H9 (cell line): ENCODE results near the gene LRP1. TPM values are rescaled to one million over a fixed set of nuclear protein-coding genes. Genes with fewer than 3 reads are reported as not detected.

Experiments used
- DNase-seq: peaks from one replicate; pipeline ENCODE4 v3.0.0-alpha.2; 2017
- H2AFZ ChIP-seq: one replicate; pipeline ENCODE4 v1.6.1; 2013; ENCODE audit warnings: mild to moderate bottlenecking, low read length, control low read depth, moderate library complexity
- H2AK5ac ChIP-seq: 2 replicates; pipeline ENCODE4 v1.6.1; 2013; ENCODE audit warnings: low read length, control low read depth, mixed read lengths; ENCODE audit not compliant: insufficient read length
- H2BK120ac ChIP-seq: one replicate; pipeline ENCODE4 v1.6.1; 2013; ENCODE audit warnings: low read depth, mild to moderate bottlenecking, low read length, control low read depth, inconsistent platforms; ENCODE audit not compliant: poor library complexity, severe bottlenecking
- H2BK12ac ChIP-seq: 2 replicates; pipeline ENCODE4 v1.6.1; 2013; ENCODE audit warnings: low read length, control low read depth, mixed read lengths, low read depth; ENCODE audit not compliant: insufficient read length
- H2BK15ac ChIP-seq: 2 replicates; pipeline ENCODE4 v1.6.1; 2013; ENCODE audit warnings: low read depth, low read length, control low read depth
- H2BK20ac ChIP-seq: one replicate; pipeline ENCODE4 v1.6.1; 2013; ENCODE audit warnings: low read depth, mild to moderate bottlenecking, low read length, control low read depth, inconsistent platforms; ENCODE audit not compliant: poor library complexity, severe bottlenecking
- H2BK5ac ChIP-seq: 2 replicates; pipeline ENCODE4 v1.6.1; 2013; ENCODE audit warnings: low read length, control low read depth, mixed read lengths; ENCODE audit not compliant: insufficient read length
- H3K14ac ChIP-seq: 2 replicates; pipeline ENCODE4 v1.6.1; 2013; ENCODE audit warnings: low read length, control low read depth; ENCODE audit not compliant: insufficient read depth
- H3K18ac ChIP-seq: 2 replicates; pipeline ENCODE4 v1.6.1; 2013; ENCODE audit warnings: low read depth, mild to moderate bottlenecking, mixed read lengths, low read length, control low read depth; ENCODE audit not compliant: insufficient read length
- H3K23ac ChIP-seq: 2 replicates; pipeline ENCODE4 v1.6.1; 2013; ENCODE audit warnings: low read length, control low read depth, mixed read lengths, low read depth; ENCODE audit not compliant: insufficient read length
- H3K23me2 ChIP-seq: 2 replicates; pipeline ENCODE4 v1.6.1; 2013; ENCODE audit warnings: low read depth, mild to moderate bottlenecking, mixed read lengths, low read length, control low read depth; ENCODE audit not compliant: insufficient read length, poor library complexity, severe bottlenecking
- H3K27ac ChIP-seq: 2 replicates; pipeline ENCODE4 v1.5.1; 2013; ENCODE audit warnings: low read length, control low read depth, mixed read lengths, low read depth; ENCODE audit not compliant: insufficient read length
- H3K27me3 ChIP-seq: 2 replicates; pipeline ENCODE4 v1.6.1; 2013; ENCODE audit warnings: low read length, control low read depth, inconsistent platforms; ENCODE audit not compliant: insufficient read depth
- H3K4ac ChIP-seq: 2 replicates; pipeline ENCODE4 v1.6.1; 2013; ENCODE audit warnings: low read depth, mild to moderate bottlenecking, control low read depth, inconsistent platforms, low read length, moderate library complexity
- H3K4me1 ChIP-seq: 2 replicates; pipeline ENCODE4 v1.6.1; 2013; ENCODE audit warnings: low read length, control low read depth, inconsistent platforms; ENCODE audit not compliant: insufficient read depth
- H3K4me2 ChIP-seq: 2 replicates; pipeline ENCODE4 v1.6.1; 2013; ENCODE audit warnings: low read length, control low read depth, mixed read lengths; ENCODE audit not compliant: insufficient read length, insufficient read depth
- H3K56ac ChIP-seq: 2 replicates; pipeline ENCODE4 v1.6.1; 2013; ENCODE audit warnings: low read depth, mild to moderate bottlenecking, mixed read lengths, low read length, control low read depth; ENCODE audit not compliant: insufficient read length
- H3K79me1 ChIP-seq: 2 replicates; pipeline ENCODE4 v1.6.1; 2013; ENCODE audit warnings: low read depth, mild to moderate bottlenecking, moderate library complexity, low read length, control low read depth, inconsistent platforms; ENCODE audit not compliant: insufficient read depth, poor library complexity, severe bottlenecking
- H3K79me2 ChIP-seq: 2 replicates; pipeline ENCODE4 v1.6.1; 2013; ENCODE audit warnings: low read length, control low read depth, inconsistent platforms; ENCODE audit not compliant: insufficient read depth
- H3K9ac ChIP-seq: 2 replicates; pipeline ENCODE4 v1.6.1; 2013; ENCODE audit warnings: low read length, control low read depth, mixed read lengths; ENCODE audit not compliant: insufficient read length; ENCODE audit errors: extremely low read depth
- H3K9me3 ChIP-seq: one replicate; pipeline ENCODE4 v1.6.1; 2013; ENCODE audit warnings: low read depth, low read length, inconsistent platforms; ENCODE audit not compliant: control insufficient read depth
- H3T11ph ChIP-seq: one replicate; pipeline ENCODE4 v1.6.1; 2013; ENCODE audit warnings: mild to moderate bottlenecking, low read length, control low read depth, inconsistent platforms
- H4K20me1 ChIP-seq: one replicate; pipeline ENCODE4 v1.6.1; 2013; ENCODE audit not compliant: control insufficient read depth, insufficient read length, insufficient read depth
- H4K5ac ChIP-seq: 2 replicates; pipeline ENCODE4 v1.6.1; 2013; ENCODE audit warnings: low read depth, mild to moderate bottlenecking, mixed read lengths, low read length, control low read depth; ENCODE audit not compliant: insufficient read length
- H4K8ac ChIP-seq: replicated peaks from 2 replicates; pipeline ENCODE4 v1.6.1; 2013; ENCODE audit warnings: low read length, control low read depth, mixed read lengths, low read depth; ENCODE audit not compliant: insufficient read length
- H4K91ac ChIP-seq: 2 replicates; pipeline ENCODE4 v1.6.1; 2013; ENCODE audit warnings: low read depth, mild to moderate bottlenecking, moderate library complexity, mixed read lengths, low read length, control low read depth; ENCODE audit not compliant: insufficient read length
- H3K27ac Mint-ChIP-seq, 3 experiments: 2 replicates in 2 of 3; 3 replicates in 1 of 3; pipeline ENCODE4 v1.8.0; 2020 to 2021; ENCODE audit warnings: mixed read lengths in 3 of 3, mild to moderate bottlenecking in 1 of 3, moderate library complexity in 1 of 3
- H3K27me3 Mint-ChIP-seq: 2 replicates; pipeline ENCODE4 v1.8.0; 2021; ENCODE audit warnings: low read depth, mild to moderate bottlenecking, moderate library complexity, mixed read lengths
- H3K36me3 Mint-ChIP-seq, 3 experiments: 2 replicates in 2 of 3; 3 replicates in 1 of 3; pipeline ENCODE4 v1.8.0; 2020 to 2021; ENCODE audit warnings: low read depth in 3 of 3, mixed read lengths in 3 of 3; ENCODE audit not compliant: insufficient read depth in 1 of 3
- H3K4me1 Mint-ChIP-seq, 2 experiments: 2 replicates each; pipeline ENCODE4 v1.8.0; 2020; ENCODE audit warnings: mixed read lengths in 2 of 2
- H3K4me3 Mint-ChIP-seq, 2 experiments: 2 replicates in 1 of 2; 3 replicates in 1 of 2; pipeline ENCODE4 v1.8.0; 2020 to 2021; ENCODE audit warnings: mild to moderate bottlenecking in 2 of 2, mixed read lengths in 2 of 2, moderate library complexity in 1 of 2
- H3K9me3 Mint-ChIP-seq, 2 experiments: 2 replicates in 1 of 2; 3 replicates in 1 of 2; pipeline ENCODE4 v1.8.0; 2020; ENCODE audit warnings: mild to moderate bottlenecking in 2 of 2, mixed read lengths in 2 of 2, moderate library complexity in 1 of 2
- WGBS: extraction: QIAGEN DNeasy Blood & Tissue Kit; methylation state at CpG from one replicate; pipeline ENCODE4 v1.1.7; 2013; ENCODE audit warnings: missing lambda C conversion rate, low lambda C conversion rate, mixed read lengths; ENCODE audit not compliant: insufficient read length; ENCODE audit errors: extremely low coverage; 5-methylcytosine and 5-hydroxymethylcytosine counted together
- total RNA-seq: library from RNA; stranded (reverse); gene quantifications from 2 replicates; pipeline ENCODE4 v1.2.1, GENCODE V29; 2021
- TF ChIP-seq, protein P1 (sequence below): fragments of 200-600 bp; sonication (generic); conservative IDR thresholded peaks from 3 replicates; pipeline ENCODE4 v1.8.0; 2021; ENCODE audit warnings: antibody characterized with exemption, mild to moderate bottlenecking

The LRP1 gene
- total RNA-seq, 1 experiment from 2014 or later = 115 TPM

DNA sequence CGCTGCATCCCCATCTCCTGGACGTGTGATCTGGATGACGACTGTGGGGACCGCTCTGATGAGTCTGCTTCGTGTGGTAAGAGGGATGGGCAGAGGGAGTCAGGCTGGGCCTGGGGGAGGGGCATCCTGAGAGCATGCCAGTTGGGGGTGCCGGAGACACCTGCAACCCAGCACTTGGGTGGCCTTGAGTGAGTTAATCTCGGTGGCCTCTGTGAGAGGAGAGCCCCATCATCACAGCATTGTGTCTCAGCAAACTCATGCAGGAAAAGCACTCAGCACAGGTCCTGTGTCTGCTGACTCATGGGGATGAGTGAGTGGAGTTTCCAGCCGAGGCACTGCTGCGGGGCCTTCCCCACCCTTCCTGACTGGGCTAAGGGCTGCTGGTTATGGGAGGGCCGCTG is 38.7 kb downstream of the LRP1 start:
- H3K4me1 Mint-ChIP-seq = peaks cover 0 to 5% of the 10 kb centered on the region in 2 experiments; a peak in 2 of 4 replicates
- Histone ChIP-seq H3K14ac (no peak overlapping the region), H2BK20ac (no peak overlapping the region), H3K79me1 (no peaks in the 10 kb centered on the region), H3K9me3 (no peaks in the 10 kb centered on the region), H3K27me3 (no peaks in the 10 kb centered on the region), H3K23me2 (no peaks in the 10 kb centered on the region), H3K4ac (no peak overlapping the region), H3K4me2 (no peak overlapping the region), H4K20me1 (no peaks in the 10 kb centered on the region), H2BK120ac (no peak overlapping the region), H3K18ac (no peak overlapping the region), H3K79me2 (no peaks in the 10 kb centered on the region), H3K27ac (no peak overlapping the region), H2AK5ac (no peak overlapping the region), H3K56ac (no peak overlapping the region), H4K8ac (no peak overlapping the region), H2BK12ac (no peak overlapping the region), H3K9ac (no peak overlapping the region), H3K4me1 (no peaks in the 10 kb centered on the region), H3T11ph (no peak overlapping the region), H4K5ac (no peak overlapping the region), H3K23ac (no peak overlapping the region), H2BK5ac (no peak overlapping the region), H4K91ac (no peak overlapping the region), H2AFZ (no peak overlapping the region), H2BK15ac (no peak overlapping the region)
- H3K27me3 Mint-ChIP-seq = no peaks in the 10 kb centered on the region
- no peak for DNase-seq
- H3K9me3 Mint-ChIP-seq = no peaks in the 10 kb centered on the region
- WGBS = no CpG with 5 or more reads among the region's 10 CpGs
- peaks cover 44 to 93% (median 88%) of the 10 kb centered on the region in 3 experiments; a peak in 6 of 7 replicates for H3K36me3 Mint-ChIP-seq
- H3K27ac Mint-ChIP-seq = no peak overlapping the region
- TF ChIP-seq, protein P1, sequence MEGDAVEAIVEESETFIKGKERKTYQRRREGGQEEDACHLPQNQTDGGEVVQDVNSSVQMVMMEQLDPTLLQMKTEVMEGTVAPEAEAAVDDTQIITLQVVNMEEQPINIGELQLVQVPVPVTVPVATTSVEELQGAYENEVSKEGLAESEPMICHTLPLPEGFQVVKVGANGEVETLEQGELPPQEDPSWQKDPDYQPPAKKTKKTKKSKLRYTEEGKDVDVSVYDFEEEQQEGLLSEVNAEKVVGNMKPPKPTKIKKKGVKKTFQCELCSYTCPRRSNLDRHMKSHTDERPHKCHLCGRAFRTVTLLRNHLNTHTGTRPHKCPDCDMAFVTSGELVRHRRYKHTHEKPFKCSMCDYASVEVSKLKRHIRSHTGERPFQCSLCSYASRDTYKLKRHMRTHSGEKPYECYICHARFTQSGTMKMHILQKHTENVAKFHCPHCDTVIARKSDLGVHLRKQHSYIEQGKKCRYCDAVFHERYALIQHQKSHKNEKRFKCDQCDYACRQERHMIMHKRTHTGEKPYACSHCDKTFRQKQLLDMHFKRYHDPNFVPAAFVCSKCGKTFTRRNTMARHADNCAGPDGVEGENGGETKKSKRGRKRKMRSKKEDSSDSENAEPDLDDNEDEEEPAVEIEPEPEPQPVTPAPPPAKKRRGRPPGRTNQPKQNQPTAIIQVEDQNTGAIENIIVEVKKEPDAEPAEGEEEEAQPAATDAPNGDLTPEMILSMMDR = no peak
- H3K4me3 Mint-ChIP-seq = no peak overlapping the region; a peak in 1 of 5 replicates
